Measurements from ENCODE around the gene TET2.

TET2 gene

DNA sequence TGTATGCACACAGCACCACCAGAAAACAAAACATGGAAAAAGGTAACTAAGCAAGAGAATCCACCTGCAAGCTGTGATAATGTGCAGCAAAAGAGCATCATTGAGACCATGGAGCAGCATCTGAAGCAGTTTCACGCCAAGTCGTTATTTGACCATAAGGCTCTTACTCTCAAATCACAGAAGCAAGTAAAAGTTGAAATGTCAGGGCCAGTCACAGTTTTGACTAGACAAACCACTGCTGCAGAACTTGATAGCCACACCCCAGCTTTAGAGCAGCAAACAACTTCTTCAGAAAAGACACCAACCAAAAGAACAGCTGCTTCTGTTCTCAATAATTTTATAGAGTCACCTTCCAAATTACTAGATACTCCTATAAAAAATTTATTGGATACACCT lies 90.2 kb downstream of the TET2 start:
- no peaks in the 10 kb centered on the region for H3K27me3 ChIP-seq (replicated peaks; ENCODE audit: control insufficient read depth, insufficient read depth, low read length)

DNA sequence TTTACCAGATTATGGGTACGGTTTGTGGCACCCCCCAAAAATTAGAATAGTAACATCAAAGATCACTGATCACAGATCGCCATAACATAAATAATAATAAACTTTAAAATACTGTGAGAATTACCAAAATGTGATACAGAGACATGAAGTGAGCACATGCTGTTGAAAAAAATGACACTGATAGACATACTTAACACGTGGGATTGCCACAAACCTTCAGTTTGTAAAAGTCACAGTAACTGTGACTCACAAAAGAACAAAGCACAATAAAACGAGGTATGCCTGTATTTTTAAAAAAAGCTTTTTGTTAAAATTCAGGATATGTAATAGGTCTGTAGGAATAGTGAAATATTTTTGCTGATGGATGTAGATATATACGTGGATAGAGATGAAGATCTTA lies 93.4 kb downstream of the TET2 start:
- Histone ChIP-seq H3K36me3 (ENCODE audit: control insufficient read depth, insufficient read depth, low read length, severe bottlenecking) (peaks cover 34% of the 10 kb centered on the region), H3K9ac (ENCODE audit: low read length) (no peak overlapping the region), H3K4me1 (ENCODE audit: control insufficient read depth, insufficient read depth, low read length) (no peaks in the 10 kb centered on the region), H3K4me3 (ENCODE audit: low read length) (no peak overlapping the region), H3K27me3 (replicated peaks; ENCODE audit: control insufficient read depth, insufficient read depth, low read length) (no peaks in the 10 kb centered on the region), H3K9me3 (ENCODE audit: control insufficient read depth, low read length) (no peaks in the 10 kb centered on the region)
- no peak for DNase-seq (ENCODE audit: low read depth)

More for the DNA sequence above, 90.2 kb downstream of the TET2 start:
- Histone ChIP-seq H3K9me3 (ENCODE audit: control insufficient read depth, low read length) (no peaks in the 10 kb centered on the region), H3K4me3 (ENCODE audit: low read length) (no peak overlapping the region), H3K9ac (ENCODE audit: low read length) (no peak overlapping the region), H3K36me3 (ENCODE audit: control insufficient read depth, insufficient read depth, low read length, severe bottlenecking) (peaks cover 36% of the 10 kb centered on the region), H3K4me1 (ENCODE audit: control insufficient read depth, insufficient read depth, low read length) (no peaks in the 10 kb centered on the region)
- no peak for DNase-seq (ENCODE audit: low read depth)

DNA sequence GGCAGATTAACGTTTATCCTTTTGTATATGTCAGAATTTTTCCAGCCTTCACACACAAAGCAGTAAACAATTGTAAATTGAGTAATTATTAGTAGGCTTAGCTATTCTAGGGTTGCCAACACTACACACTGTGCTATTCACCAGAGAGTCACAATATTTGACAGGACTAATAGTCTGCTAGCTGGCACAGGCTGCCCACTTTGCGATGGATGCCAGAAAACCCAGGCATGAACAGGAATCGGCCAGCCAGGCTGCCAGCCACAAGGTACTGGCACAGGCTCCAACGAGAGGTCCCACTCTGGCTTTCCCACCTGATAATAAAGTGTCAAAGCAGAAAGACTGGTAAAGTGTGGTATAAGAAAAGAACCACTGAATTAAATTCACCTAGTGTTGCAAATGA lies 94.8 kb downstream of the TET2 start:
- Histone ChIP-seq H3K9ac (ENCODE audit: low read length) (no peak overlapping the region), H3K36me3 (ENCODE audit: control insufficient read depth, insufficient read depth, low read length, severe bottlenecking) (peaks cover 20% of the 10 kb centered on the region), H3K4me3 (ENCODE audit: low read length) (no peak overlapping the region), H3K4me1 (ENCODE audit: control insufficient read depth, insufficient read depth, low read length) (peaks cover 4% of the 10 kb centered on the region), H3K27me3 (replicated peaks; ENCODE audit: control insufficient read depth, insufficient read depth, low read length) (no peaks in the 10 kb centered on the region), H3K9me3 (ENCODE audit: control insufficient read depth, low read length) (no peaks in the 10 kb centered on the region)
- no peak for DNase-seq (ENCODE audit: low read depth)

DNA sequence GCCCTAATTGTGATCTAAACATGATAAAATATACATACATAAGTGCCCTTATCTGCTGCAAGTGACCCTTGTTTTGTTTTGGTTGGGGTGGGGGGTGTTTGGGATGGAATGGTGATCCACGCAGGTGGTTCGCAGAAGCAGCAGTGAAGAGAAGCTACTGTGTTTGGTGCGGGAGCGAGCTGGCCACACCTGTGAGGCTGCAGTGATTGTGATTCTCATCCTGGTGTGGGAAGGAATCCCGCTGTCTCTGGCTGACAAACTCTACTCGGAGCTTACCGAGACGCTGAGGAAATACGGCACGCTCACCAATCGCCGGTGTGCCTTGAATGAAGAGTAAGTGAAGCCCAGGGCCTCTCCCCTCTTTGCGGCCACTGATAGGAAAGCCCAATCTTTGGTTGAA lies 96.8 kb downstream of the TET2 start:
- Histone ChIP-seq H3K27me3 (replicated peaks; ENCODE audit: control insufficient read depth, insufficient read depth, low read length) (no peaks in the 10 kb centered on the region), H3K9me3 (ENCODE audit: control insufficient read depth, low read length) (no peaks in the 10 kb centered on the region), H3K9ac (ENCODE audit: low read length) (no peak overlapping the region), H3K4me1 (ENCODE audit: control insufficient read depth, insufficient read depth, low read length) (peaks cover 6% of the 10 kb centered on the region), H3K36me3 (ENCODE audit: control insufficient read depth, insufficient read depth, low read length, severe bottlenecking) (peaks cover 11% of the 10 kb centered on the region), H3K4me3 (ENCODE audit: low read length) (no peak overlapping the region)
- DNase-seq (ENCODE audit: low read depth): no peak

DNA sequence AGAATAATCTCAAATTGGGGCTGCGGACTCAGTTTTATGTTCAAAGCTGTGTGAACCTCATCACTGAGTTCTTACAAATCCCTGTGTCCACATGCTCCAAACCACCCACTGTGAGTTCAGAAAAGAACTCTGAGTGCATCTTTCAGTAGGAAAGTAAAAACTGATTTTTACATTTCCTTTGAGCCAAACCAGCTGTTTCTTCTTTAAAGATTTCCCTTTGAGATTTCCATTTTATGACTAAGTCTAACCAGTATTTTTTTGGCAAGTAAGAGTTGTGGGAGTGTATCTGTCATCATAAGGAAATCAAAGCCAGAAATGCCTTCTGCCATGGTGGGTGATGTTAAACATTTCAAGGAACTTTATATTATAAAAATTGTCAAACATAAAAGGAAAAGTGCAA lies 100.0 kb downstream of the TET2 start:
- Histone ChIP-seq H3K9me3 (ENCODE audit: control insufficient read depth, low read length) (no peaks in the 10 kb centered on the region), H3K36me3 (ENCODE audit: control insufficient read depth, insufficient read depth, low read length, severe bottlenecking) (peaks cover 7% of the 10 kb centered on the region), H3K4me3 (ENCODE audit: low read length) (no peak overlapping the region), H3K27me3 (replicated peaks; ENCODE audit: control insufficient read depth, insufficient read depth, low read length) (no peaks in the 10 kb centered on the region), H3K4me1 (ENCODE audit: control insufficient read depth, insufficient read depth, low read length) (peaks cover 6% of the 10 kb centered on the region), H3K9ac (ENCODE audit: low read length) (no peak overlapping the region)
- peak; percentile 88 for DNase-seq (ENCODE audit: low read depth)

DNA sequence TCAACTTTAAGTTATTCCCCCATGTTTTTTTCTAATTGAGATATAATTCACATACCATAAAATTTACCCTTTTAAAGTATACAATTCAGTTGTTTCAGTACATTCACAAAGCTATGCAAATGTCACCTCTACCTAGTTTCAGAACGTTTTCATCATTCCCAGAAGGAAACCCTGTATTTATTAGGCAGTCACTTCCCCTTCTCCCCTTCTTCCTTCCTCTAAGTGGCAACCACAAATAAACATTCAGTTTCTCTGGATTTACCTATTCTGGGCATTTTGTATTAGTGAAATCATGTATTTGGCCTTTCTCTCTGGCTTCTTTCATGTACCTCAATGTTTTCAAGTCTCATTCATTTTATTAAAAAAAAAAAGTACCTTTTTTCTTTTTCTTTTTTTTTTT lies 101.9 kb downstream of the TET2 start:
- Histone ChIP-seq H3K36me3 (ENCODE audit: control insufficient read depth, insufficient read depth, low read length, severe bottlenecking) (peaks cover 6% of the 10 kb centered on the region), H3K4me1 (ENCODE audit: control insufficient read depth, insufficient read depth, low read length) (peaks cover 6% of the 10 kb centered on the region), H3K9me3 (ENCODE audit: control insufficient read depth, low read length) (no peaks in the 10 kb centered on the region), H3K9ac (ENCODE audit: low read length) (no peak overlapping the region), H3K27me3 (replicated peaks; ENCODE audit: control insufficient read depth, insufficient read depth, low read length) (no peaks in the 10 kb centered on the region), H3K4me3 (ENCODE audit: low read length) (no peak overlapping the region)
- DNase-seq (ENCODE audit: low read depth): no peak

DNA sequence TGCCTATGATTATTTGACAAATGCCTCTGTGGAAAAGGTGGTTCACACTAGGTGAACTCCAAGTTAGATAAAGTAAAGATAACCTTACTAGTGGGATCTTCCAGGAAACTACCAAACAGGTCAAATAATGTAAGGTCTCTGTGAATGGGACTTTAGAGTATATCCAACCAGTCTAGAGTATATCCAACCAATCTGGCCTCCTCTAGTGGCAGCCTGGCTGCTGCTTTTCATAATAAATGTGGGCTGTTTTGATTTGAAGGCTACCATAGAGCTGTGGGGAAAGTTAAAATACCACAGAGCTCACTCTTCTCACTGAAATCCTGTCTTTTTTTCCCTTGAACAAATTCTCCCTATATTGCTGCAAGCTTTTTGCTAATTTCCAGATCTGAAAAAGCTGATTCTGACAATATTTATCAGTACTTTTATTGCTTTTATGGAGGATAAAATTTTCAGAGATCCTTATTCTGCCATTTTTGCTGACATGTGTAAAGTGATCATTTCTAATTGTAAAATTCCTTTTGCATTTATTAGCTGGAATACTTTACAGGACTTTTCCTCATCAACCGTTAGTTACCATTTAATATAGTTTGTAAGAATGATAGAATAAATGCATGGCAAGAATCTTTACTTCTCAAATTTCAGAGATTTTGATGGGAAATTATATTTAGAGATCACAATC lies 111.3 kb downstream of the TET2 start:
- H3K4me1 ChIP-seq (ENCODE audit: control insufficient read depth, insufficient read depth, low read length): no peaks in the 10 kb centered on the region
- no peak overlapping the region for H3K9ac ChIP-seq (ENCODE audit: low read length)
- no peaks in the 10 kb centered on the region for H3K27me3 ChIP-seq (replicated peaks; ENCODE audit: control insufficient read depth, insufficient read depth, low read length)
- peaks cover 23% of the 10 kb centered on the region for H3K36me3 ChIP-seq (ENCODE audit: control insufficient read depth, insufficient read depth, low read length, severe bottlenecking)
- no peak for DNase-seq (ENCODE audit: low read depth)
- peaks cover 15% of the 10 kb centered on the region for H3K9me3 ChIP-seq (ENCODE audit: control insufficient read depth, low read length)
- H3K4me3 ChIP-seq (ENCODE audit: low read length): no peak overlapping the region

DNA sequence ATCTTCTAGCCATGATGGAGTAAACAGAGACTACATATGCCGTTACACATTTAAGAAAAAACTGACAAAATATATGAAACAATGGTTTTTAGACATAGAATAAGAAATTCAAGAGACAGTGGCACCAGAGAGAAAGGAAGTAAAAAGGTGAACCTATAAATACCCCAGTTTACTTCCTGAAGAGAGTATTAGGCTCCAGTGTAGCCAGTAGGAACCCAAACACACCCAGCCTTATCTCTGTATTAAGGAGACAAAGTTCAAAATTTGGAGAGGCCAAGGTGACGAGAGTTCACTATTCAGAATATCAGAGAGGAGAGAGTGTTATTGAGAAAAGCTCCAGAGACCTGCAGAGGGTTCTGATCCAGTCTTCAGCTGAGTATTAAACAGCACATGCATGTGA lies 119.0 kb downstream of the TET2 start:
- H3K4me3 ChIP-seq (ENCODE audit: low read length): no peak overlapping the region
- peaks cover 26% of the 10 kb centered on the region for H3K36me3 ChIP-seq (ENCODE audit: control insufficient read depth, insufficient read depth, low read length, severe bottlenecking)
- no peak for DNase-seq (ENCODE audit: low read depth)
- H3K27me3 ChIP-seq (replicated peaks; ENCODE audit: control insufficient read depth, insufficient read depth, low read length): no peaks in the 10 kb centered on the region
- no peak overlapping the region for H3K9ac ChIP-seq (ENCODE audit: low read length)
- no peaks in the 10 kb centered on the region for H3K4me1 ChIP-seq (ENCODE audit: control insufficient read depth, insufficient read depth, low read length)
- H3K9me3 ChIP-seq (ENCODE audit: control insufficient read depth, low read length): no peaks in the 10 kb centered on the region

DNA sequence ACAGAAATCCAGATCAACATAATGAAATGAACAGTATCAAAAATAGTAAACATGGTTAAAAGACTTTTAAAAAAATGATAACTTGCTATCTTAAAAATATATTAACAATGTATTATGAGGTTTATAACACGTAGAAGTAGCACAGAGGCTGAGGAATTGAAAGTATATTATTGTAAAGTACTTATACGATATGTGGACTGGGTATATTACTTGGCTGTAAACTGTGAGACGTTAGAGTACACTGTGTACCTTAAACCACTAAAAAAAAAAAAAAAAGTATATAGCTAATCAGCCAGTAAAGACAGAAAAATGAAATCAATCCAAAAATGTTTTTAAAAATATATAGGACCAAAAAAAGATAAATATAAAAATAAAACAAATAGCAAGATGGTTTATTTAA lies 120.6 kb downstream of the TET2 start:
- Histone ChIP-seq H3K9me3 (ENCODE audit: control insufficient read depth, low read length) (no peaks in the 10 kb centered on the region), H3K9ac (ENCODE audit: low read length) (no peak overlapping the region), H3K4me3 (ENCODE audit: low read length) (no peak overlapping the region), H3K4me1 (ENCODE audit: control insufficient read depth, insufficient read depth, low read length) (no peaks in the 10 kb centered on the region), H3K27me3 (replicated peaks; ENCODE audit: control insufficient read depth, insufficient read depth, low read length) (no peaks in the 10 kb centered on the region), H3K36me3 (ENCODE audit: control insufficient read depth, insufficient read depth, low read length, severe bottlenecking) (peaks cover 31% of the 10 kb centered on the region)
- no peak for DNase-seq (ENCODE audit: low read depth)

DNA sequence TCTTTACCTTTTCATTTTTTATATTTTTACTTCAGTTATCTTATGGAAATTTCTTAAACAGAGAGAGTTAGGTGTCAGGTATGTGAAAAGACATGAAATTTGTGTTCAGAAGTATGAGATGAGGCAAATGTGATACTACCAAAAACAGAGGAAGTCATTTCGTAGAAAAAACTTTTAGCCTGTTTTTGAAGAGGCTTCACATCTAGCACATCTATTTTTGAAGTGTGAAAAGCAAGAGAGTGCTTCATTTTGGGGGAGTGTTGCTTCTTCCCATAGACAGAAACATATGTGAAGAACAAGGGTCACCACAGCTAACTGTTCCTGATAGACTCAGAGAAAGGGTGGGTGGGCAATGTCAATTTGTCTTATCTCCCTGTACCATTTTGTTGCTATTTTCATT lies 125.3 kb downstream of the TET2 start:
- peaks cover 54% of the 10 kb centered on the region for H3K36me3 ChIP-seq (ENCODE audit: control insufficient read depth, insufficient read depth, low read length, severe bottlenecking)
- H3K27me3 ChIP-seq (replicated peaks; ENCODE audit: control insufficient read depth, insufficient read depth, low read length): no peaks in the 10 kb centered on the region
- DNase-seq (ENCODE audit: low read depth): no peak
- H3K4me3 ChIP-seq (ENCODE audit: low read length): no peak overlapping the region
- no peaks in the 10 kb centered on the region for H3K4me1 ChIP-seq (ENCODE audit: control insufficient read depth, insufficient read depth, low read length)
- no peaks in the 10 kb centered on the region for H3K9me3 ChIP-seq (ENCODE audit: control insufficient read depth, low read length)
- no peak overlapping the region for H3K9ac ChIP-seq (ENCODE audit: low read length)

DNA sequence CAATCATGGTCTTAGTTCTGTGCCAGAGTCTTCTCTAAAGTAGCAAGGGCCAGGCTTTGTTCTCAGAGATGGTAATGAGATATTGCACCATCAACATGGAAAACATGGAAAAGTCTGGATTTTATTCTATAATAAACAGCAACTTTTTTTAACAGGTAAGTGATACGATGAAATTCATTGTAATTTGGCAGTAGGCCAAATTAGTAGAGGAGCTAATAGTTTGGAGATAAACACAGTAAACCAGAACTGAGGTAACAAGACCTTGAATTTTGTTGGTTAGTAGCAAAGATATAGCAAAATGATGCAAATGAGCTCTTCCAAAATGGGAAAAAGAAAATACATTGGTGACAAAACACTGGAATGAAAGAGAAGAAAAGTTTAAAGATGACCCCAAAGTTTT lies 126.6 kb downstream of the TET2 start:
- Histone ChIP-seq H3K36me3 (ENCODE audit: control insufficient read depth, insufficient read depth, low read length, severe bottlenecking) (peaks cover 54% of the 10 kb centered on the region), H3K27me3 (replicated peaks; ENCODE audit: control insufficient read depth, insufficient read depth, low read length) (no peaks in the 10 kb centered on the region), H3K4me3 (ENCODE audit: low read length) (no peak overlapping the region), H3K4me1 (ENCODE audit: control insufficient read depth, insufficient read depth, low read length) (no peaks in the 10 kb centered on the region), H3K9ac (ENCODE audit: low read length) (no peak overlapping the region), H3K9me3 (ENCODE audit: control insufficient read depth, low read length) (no peaks in the 10 kb centered on the region)
- DNase-seq (ENCODE audit: low read depth): no peak

DNA sequence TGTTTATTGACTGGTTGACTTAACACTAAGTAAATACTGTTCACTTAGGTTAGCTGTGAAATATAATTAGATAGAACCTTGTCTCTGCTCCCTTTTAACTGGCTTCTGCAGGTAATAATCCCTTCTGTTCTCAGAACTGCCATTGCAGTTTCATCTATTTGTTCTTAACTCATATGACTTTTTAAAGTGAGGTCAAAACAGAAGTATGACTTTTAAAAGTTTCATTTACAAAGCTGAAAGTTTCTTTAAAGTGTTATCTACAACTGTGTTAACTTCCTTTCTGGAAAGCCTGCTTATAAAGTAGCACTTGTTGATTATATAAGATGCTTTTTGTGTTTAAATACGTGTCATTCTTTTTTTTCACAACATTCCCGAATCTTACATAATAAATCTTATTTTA lies 127.4 kb downstream of the TET2 start:
- H3K9ac ChIP-seq (ENCODE audit: low read length): no peak overlapping the region
- no peak for DNase-seq (ENCODE audit: low read depth)
- H3K4me3 ChIP-seq (ENCODE audit: low read length): no peak overlapping the region
- H3K4me1 ChIP-seq (ENCODE audit: control insufficient read depth, insufficient read depth, low read length): no peaks in the 10 kb centered on the region
- peaks cover 54% of the 10 kb centered on the region for H3K36me3 ChIP-seq (ENCODE audit: control insufficient read depth, insufficient read depth, low read length, severe bottlenecking)
- no peaks in the 10 kb centered on the region for H3K27me3 ChIP-seq (replicated peaks; ENCODE audit: control insufficient read depth, insufficient read depth, low read length)
- H3K9me3 ChIP-seq (ENCODE audit: control insufficient read depth, low read length): no peaks in the 10 kb centered on the region

Data from adipocyte (in vitro differentiated cells).